ENCODE results near the gene RFC2. TPM values are rescaled to one million over a fixed set of nuclear protein-coding genes. Genes with fewer than 3 reads are reported as not detected.
"Not testable (repeated sequence)": the region's sequence is repeated elsewhere in the genome, so short reads cannot be mapped to it uniquely, and the experiment has no call there.

RFC2 gene
- polyA plus RNA-seq, 1 experiment: 11.3 TPM

GRCh38 chr7:74203956-74204618 is 50.1 kb downstream of the RFC2 start:
- no peaks in the 10 kb centered on the region for H3K9me3 ChIP-seq (ENCODE audit: control insufficient read depth, insufficient read depth, low read length)
- no peak for DNase-seq (ENCODE audit: low read depth, low spot score)
- H3K27ac ChIP-seq (ENCODE audit: low read depth, low read length): no peak overlapping the region
- TF ChIP-seq CTCF (IDR thresholded peaks at IDR 0.05; ENCODE audit: low read depth, low read length): no peak
- ChIA-PET POLR2A (no interaction called here), CTCF (interaction anchor here (0.6 to 8.8 kb wide), 9 partner anchors 11 to 340 kb away, joined by 3 to 168 read pairs (median 7); no protein-coding TSS in a partner anchor)
- H3K4me3 ChIP-seq (ENCODE audit: low read depth, low read length): no peak overlapping the region
- H3K27me3 ChIP-seq (ENCODE audit: control insufficient read depth, insufficient read depth, low read length): no peaks in the 10 kb centered on the region

- POLR2A ChIA-PET: no interaction called here
- H3K4me3 ChIP-seq (ENCODE audit: low read depth, low read length): no peak overlapping the region
- H3K9me3 ChIP-seq (ENCODE audit: control insufficient read depth, insufficient read depth, low read length): no peaks in the 10 kb centered on the region
- peak; percentile 71 for TF ChIP-seq CTCF (IDR thresholded peaks at IDR 0.05; ENCODE audit: low read depth, low read length)
- DNase-seq (ENCODE audit: low read depth, low spot score): no peak
- CTCF ChIA-PET: interaction anchor here (0.6 to 8.8 kb wide), 19 partner anchors 9 to 339 kb away, joined by 3 to 168 read pairs (median 5); no protein-coding TSS in a partner anchor
- no peaks in the 10 kb centered on the region for H3K27me3 ChIP-seq (ENCODE audit: control insufficient read depth, insufficient read depth, low read length)
- H3K27ac ChIP-seq (ENCODE audit: low read depth, low read length): no peak overlapping the region
Observed at GRCh38 chr7:74202841-74203556, 51.2 kb downstream of the RFC2 start.

GRCh38 chr7:74199551-74200355 is 54.4 kb downstream of the RFC2 start:
- H3K27me3 ChIP-seq (ENCODE audit: control insufficient read depth, insufficient read depth, low read length): no peaks in the 10 kb centered on the region
- H3K9me3 ChIP-seq (ENCODE audit: control insufficient read depth, insufficient read depth, low read length): no peaks in the 10 kb centered on the region
- no peak for DNase-seq (ENCODE audit: low read depth, low spot score)
- no peak overlapping the region for H3K4me3 ChIP-seq (ENCODE audit: low read depth, low read length)
- ChIA-PET POLR2A (no interaction called here), CTCF (interaction anchor here (0.9 to 2.1 kb wide), 4 partner anchors 35 to 202 kb away, joined by 3 to 12 read pairs (median 5); no protein-coding TSS in a partner anchor)
- no peak overlapping the region for H3K27ac ChIP-seq (ENCODE audit: low read depth, low read length)
- no peak for TF ChIP-seq CTCF (IDR thresholded peaks at IDR 0.05; ENCODE audit: low read depth, low read length)

- CTCF ChIA-PET: interaction anchor here (0.6 to 2.3 kb wide), 3 partner anchors 9 to 205 kb away, joined by 3 to 26 read pairs (median 7); no protein-coding TSS in a partner anchor
Observed at GRCh38 chr7:74197449-74198124, 56.6 kb downstream of the RFC2 start.

GRCh38 chr7:74195968-74196654 is 58.1 kb downstream of the RFC2 start:
- H3K27ac ChIP-seq (ENCODE audit: low read depth, low read length); H3K4me3 ChIP-seq (ENCODE audit: low read depth, low read length); H3K27me3 ChIP-seq (ENCODE audit: control insufficient read depth, insufficient read depth, low read length); POLR2A ChIA-PET; DNase-seq (ENCODE audit: low read depth, low spot score); H3K9me3 ChIP-seq (ENCODE audit: control insufficient read depth, insufficient read depth, low read length): not testable (repeated sequence)
- CTCF ChIA-PET: interaction anchor here (2.3 kb wide), 1 partner anchor 10 kb away, joined by 26 read pairs; no protein-coding TSS in a partner anchor

More at GRCh38 chr7:74197449-74198124, 56.6 kb downstream of the RFC2 start:
- Histone ChIP-seq H3K9me3 (ENCODE audit: control insufficient read depth, insufficient read depth, low read length) (no peaks in the 10 kb centered on the region), H3K27ac (ENCODE audit: low read depth, low read length) (no peak overlapping the region), H3K27me3 (ENCODE audit: control insufficient read depth, insufficient read depth, low read length) (no peaks in the 10 kb centered on the region), H3K4me3 (ENCODE audit: low read depth, low read length) (no peak overlapping the region)
- no peak for DNase-seq (ENCODE audit: low read depth, low spot score)
- POLR2A ChIA-PET: no interaction called here
- TF ChIP-seq CTCF (IDR thresholded peaks at IDR 0.05; ENCODE audit: low read depth, low read length): no peak

- DNase-seq (ENCODE audit: low read depth, low spot score); POLR2A ChIA-PET; H3K27ac ChIP-seq (ENCODE audit: low read depth, low read length); H3K27me3 ChIP-seq (ENCODE audit: control insufficient read depth, insufficient read depth, low read length); H3K4me3 ChIP-seq (ENCODE audit: low read depth, low read length); H3K9me3 ChIP-seq (ENCODE audit: control insufficient read depth, insufficient read depth, low read length): not testable (repeated sequence)
- CTCF ChIA-PET: interaction anchor here (1.3 kb wide), 1 partner anchor 127 kb away, joined by 3 read pairs; no protein-coding TSS in a partner anchor
Observed at GRCh38 chr7:74195139-74195860, 58.9 kb downstream of the RFC2 start.
